K562 (cell line): Measurements from ENCODE around the gene SMAD7. TPM values are rescaled to one million over a fixed set of nuclear protein-coding genes. Genes with fewer than 3 reads are reported as not detected.

Source experiments
- ATAC-seq: fragments of 200-7000 bp; cut with Tn5 transposase; 3 replicates; pipeline ENCODE4 v1.9.1; 2020; ENCODE audit warnings: moderate library complexity
- BruUV-seq: library from RNA; stranded (reverse); fragments of 400-500 nt; replicated peaks from 2 replicates; lab custom pipeline; 2021; lab: Mats Ljungman, UMichigan
- CTCF ChIA-PET: fragments of 300-600 bp; formaldehyde crosslinking; extraction: SDS; loops from one replicate; lab custom pipeline; 2021; ENCODE audit warnings: low intra/inter-chr PET ratio; lab: Yijun Ruan, JAX
- POLR2A ChIA-PET: fragments of 300-600, 350-650 bp; sonication (Branson Sonifier 250); formaldehyde crosslinking; extraction: SDS; loops from one replicate; lab custom pipeline; 2021; ENCODE audit warnings: antibody characterized with exemption, inconsistent platforms; lab: Yijun Ruan, JAX
- DNase-seq, 4 experiments: peaks; one replicate each; pipeline versions ENCODE4 v3.0.0 to v3.0.0-alpha.2; 2011 to 2018; ENCODE audit warnings: low spot score in 3 of 4, mixed read lengths in 3 of 4; ENCODE audit errors: extremely low read depth in 1 of 4
- FAIRE-seq: peaks from 2 replicates; lab custom pipeline; 2011; peaks lifted over from hg19 to GRCh38; lab: Jason Lieb, UNC
- H2AFZ ChIP-seq: 2 replicates; pipeline ENCODE4 v1.6.0; 2011; ENCODE audit warnings: low read depth, low read length, control low read depth, inconsistent platforms
- H3K27ac ChIP-seq: fragments of 200-600 bp; 3 replicates; pipeline ENCODE4 v1.8.0; 2011; ENCODE audit warnings: low read depth, mild to moderate bottlenecking, control low read depth, inconsistent platforms, low read length, moderate library complexity, mixed read lengths; ENCODE audit errors: extremely low read depth
- H3K27me3 ChIP-seq, 2 experiments: fragments of 300-600 bp in 1 of 2; 2 replicates in 1 of 2; 3 replicates in 1 of 2; pipeline versions ENCODE4 v1.6.0 to v1.8.0; 2011; ENCODE audit warnings: inconsistent platforms in 2 of 2, low read length in 2 of 2, mild to moderate bottlenecking in 1 of 2, mixed read lengths in 1 of 2, moderate library complexity in 1 of 2; ENCODE audit not compliant: control insufficient read depth in 2 of 2, insufficient read depth in 2 of 2
- H3K36me3 ChIP-seq: fragments of 300-600 bp; 3 replicates; pipeline ENCODE4 v1.8.0; 2011; ENCODE audit warnings: mild to moderate bottlenecking, low read length, inconsistent platforms; ENCODE audit not compliant: control insufficient read depth, insufficient read depth
- H3K4me1 ChIP-seq, 2 experiments: fragments of 200-600 bp in 1 of 2; replicated peaks in 1 of 2; 2 replicates in 1 of 2; 3 replicates in 1 of 2; pipeline versions ENCODE4 v1.5.1 to v1.8.0; 2011; ENCODE audit warnings: inconsistent platforms in 2 of 2, low read length in 2 of 2, mild to moderate bottlenecking in 1 of 2, mixed read lengths in 1 of 2, moderate library complexity in 1 of 2; ENCODE audit not compliant: control insufficient read depth in 2 of 2, insufficient read depth in 2 of 2
- H3K4me2 ChIP-seq: 2 replicates; pipeline ENCODE4 v1.6.1; 2011; ENCODE audit warnings: low read length, control low read depth, inconsistent platforms, mixed read lengths; ENCODE audit not compliant: insufficient read depth
- H3K4me3 ChIP-seq: fragments of 200-600 bp; sonication (generic), shearing (Covaris generic); 2 replicates; pipeline ENCODE4 v1.5.1; 2016; ENCODE audit warnings: control low read depth, inconsistent platforms
- H3K79me2 ChIP-seq: fragments of 200-600 bp; 3 replicates; pipeline ENCODE4 v1.8.0; 2011; ENCODE audit warnings: low read length, inconsistent platforms; ENCODE audit not compliant: control insufficient read depth, insufficient read depth
- H3K9ac ChIP-seq, 2 experiments: 2 replicates each; pipeline versions ENCODE4 v1.6.0 to v1.6.1; 2011; ENCODE audit warnings: low read depth in 2 of 2, low read length in 2 of 2, control low read depth in 1 of 2, inconsistent platforms in 1 of 2, mild to moderate bottlenecking in 1 of 2, mixed read lengths in 1 of 2; ENCODE audit not compliant: insufficient read depth in 1 of 2
- H3K9me1 ChIP-seq: one replicate; pipeline ENCODE4 v1.6.0; 2011; ENCODE audit warnings: inconsistent platforms, mild to moderate bottlenecking, low read length, moderate library complexity; ENCODE audit not compliant: control insufficient read depth, insufficient read depth
- H3K9me3 ChIP-seq: replicated peaks from 2 replicates; pipeline ENCODE4 v1.5.1; 2011; ENCODE audit warnings: low read depth, low read length, inconsistent platforms; ENCODE audit not compliant: control insufficient read depth, insufficient read depth
- H4K20me1 ChIP-seq: replicated peaks from 2 replicates; pipeline ENCODE4 v1.6.1; 2011; ENCODE audit warnings: low read length, inconsistent platforms, mixed read lengths; ENCODE audit not compliant: control insufficient read depth, insufficient read depth
- CHD1 ChIP-seq: fragments of 200-600 bp; sonication (generic); IDR thresholded peaks from one replicate; pipeline ENCODE4 v1.6.1; 2012; ENCODE audit warnings: mild to moderate bottlenecking, moderate library complexity, low read length, inconsistent platforms
- CHD4 ChIP-seq: fragments of 200-600 bp; sonication (generic); IDR thresholded peaks from 3 replicates; pipeline ENCODE4 v1.6.1; 2012; ENCODE audit warnings: low read depth, mild to moderate bottlenecking, mixed read lengths, low read length, inconsistent platforms; ENCODE audit not compliant: insufficient read depth, insufficient replicate concordance, poor library complexity, severe bottlenecking
- ELF1 ChIP-seq: fragments of 200-800 bp; sonication (Bioruptor generic); IDR thresholded peaks from 2 replicates; pipeline ENCODE4 v1.6.1; 2016; ENCODE audit warnings: missing genetic modification characterization, missing compliant biosample characterization
- NR3C1 ChIP-seq: sonication (generic); formaldehyde crosslinking; IDR thresholded peaks from 2 replicates; pipeline ENCODE4 v1.8.1; 2022; ENCODE audit warnings: missing genetic modification reagents
- ZNF121 ChIP-seq: sonication (generic); formaldehyde crosslinking; conservative IDR thresholded peaks from 2 replicates; pipeline ENCODE4 v1.8.0; 2022; ENCODE audit warnings: missing genetic modification reagents
- ZNF184 ChIP-seq: sonication (generic); formaldehyde crosslinking; IDR thresholded peaks from 2 replicates; pipeline ENCODE4 v1.5.0; 2020; ENCODE audit warnings: missing genetic modification reagents
- WGBS: fragments of 100-300 bp; shearing (Covaris generic); methylation state at CpG from one replicate; pipeline ENCODE4 v1.1.6; 2016; ENCODE audit warnings: low coverage, mixed read lengths; ENCODE audit not compliant: insufficient coverage; ENCODE audit errors: missing lambda C conversion rate; 5-methylcytosine and 5-hydroxymethylcytosine counted together
- in situ Hi-C: fragments of 300-500 bp; cut with MboI; formaldehyde crosslinking; loops from 4 replicates; pipeline ENCODE4 v1.15.0; 2018; ENCODE audit warnings: inconsistent platforms, mixed read lengths
- intact Hi-C: fragments of 100-400 bp; cut with micrococcal nuclease; formaldehyde crosslinking; loops from 2 replicates; pipeline ENCODE4 v1.14.2; 2022
- polyA plus RNA-seq, 8 experiments: library from polyadenylated mRNA; depleted of rRNA in 4 of 8; stranded (reverse) in 5 of 8; unstranded in 3 of 8; fragments of >200 nt; fragmentation: Nextera tagmentation in 2 of 8; fragmentation: Illumina TruSeq in 1 of 8; extraction: Ambion mirVana in 2 of 8; extraction: Trizol in 1 of 8; gene quantifications; 2 replicates each; pipeline versions ENCODE4 v1.2.1 to v1.2.3, GENCODE V29; 2011 to 2014; ENCODE audit warnings: inconsistent platforms in 1 of 8, missing spikeins in 1 of 8
- total RNA-seq, 7 experiments: library from RNA; depleted of rRNA in 6 of 7; stranded (reverse); fragments of >200 nt in 6 of 7; fragmentation: Illumina TruSeq in 2 of 7; extraction: Trizol in 2 of 7; gene quantifications; 2 replicates each; pipeline versions ENCODE4 v1.2.1 to v1.2.3, GENCODE V29; 2011 to 2021; ENCODE audit warnings: low replicate concordance in 1 of 7
- TF ChIP-seq, protein P1 (sequence below): fragments of 450-650 bp; IDR thresholded peaks from 2 replicates; pipeline ENCODE4 v1.6.1; 2016
- TF ChIP-seq, protein P2 (sequence below): fragments of 250-450 bp; sonication (Bioruptor Pico); IDR thresholded peaks from 2 replicates; pipeline ENCODE4 v1.4.0; 2020; ENCODE audit warnings: borderline replicate concordance

SMAD7 gene
- total and polyA plus RNA-seq, 9 of the 15 experiments (the other 6 are each of a cell fraction or from before 2014, with no cell fraction given) = 0.13 to 3.0 (median 1.6) TPM

DNA sequence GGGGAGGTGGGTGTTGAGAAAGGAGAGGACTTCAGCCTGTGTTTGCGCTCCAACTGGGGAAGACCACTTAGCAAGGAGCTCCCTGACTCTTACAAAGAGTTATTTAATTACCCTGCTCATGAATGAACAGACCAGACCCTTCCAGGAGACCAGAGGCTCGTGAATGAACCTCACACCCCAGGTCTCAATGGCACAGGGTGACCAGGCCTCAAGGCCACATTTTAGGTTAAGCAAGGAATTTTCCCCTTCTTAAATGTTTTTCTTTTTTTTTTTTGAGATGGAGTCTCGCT, 25.3 kb downstream of the SMAD7 start:
- BruUV-seq = no TSS peak

More for the DNA sequence above, 25.3 kb downstream of the SMAD7 start:
- Histone ChIP-seq H3K9ac (no peak overlapping the region), H3K4me2 (no peak overlapping the region), H3K9me3 (no peaks in the 10 kb centered on the region), H3K4me3 (no peak overlapping the region), H2AFZ (peak overlapping the region; percentile 91; the same call in 1 of the 2 replicates), H3K9me1 (no peaks in the 10 kb centered on the region), H4K20me1 (no peaks in the 10 kb centered on the region), H3K4me1 (peaks cover 43% of the 10 kb centered on the region in 2 experiments), H3K36me3 (no peaks in the 10 kb centered on the region), H3K79me2 (no peaks in the 10 kb centered on the region; the same call in 2 of the 3 replicates), H3K27me3 (no peaks in the 10 kb centered on the region), H3K27ac (peak overlapping the region; percentile 65; the same call in 1 of the 3 replicates)
- TF ChIP-seq, protein P1, sequence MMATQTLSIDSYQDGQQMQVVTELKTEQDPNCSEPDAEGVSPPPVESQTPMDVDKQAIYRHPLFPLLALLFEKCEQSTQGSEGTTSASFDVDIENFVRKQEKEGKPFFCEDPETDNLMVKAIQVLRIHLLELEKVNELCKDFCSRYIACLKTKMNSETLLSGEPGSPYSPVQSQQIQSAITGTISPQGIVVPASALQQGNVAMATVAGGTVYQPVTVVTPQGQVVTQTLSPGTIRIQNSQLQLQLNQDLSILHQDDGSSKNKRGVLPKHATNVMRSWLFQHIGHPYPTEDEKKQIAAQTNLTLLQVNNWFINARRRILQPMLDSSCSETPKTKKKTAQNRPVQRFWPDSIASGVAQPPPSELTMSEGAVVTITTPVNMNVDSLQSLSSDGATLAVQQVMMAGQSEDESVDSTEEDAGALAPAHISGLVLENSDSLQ = no peak
- TF ChIP-seq NR3C1 (CRISPR knock-in tag) = no peak
- no peak for TF ChIP-seq ZNF184 (CRISPR knock-in tag)
- TF ChIP-seq CHD1 = no peak
- TF ChIP-seq, protein P2, sequence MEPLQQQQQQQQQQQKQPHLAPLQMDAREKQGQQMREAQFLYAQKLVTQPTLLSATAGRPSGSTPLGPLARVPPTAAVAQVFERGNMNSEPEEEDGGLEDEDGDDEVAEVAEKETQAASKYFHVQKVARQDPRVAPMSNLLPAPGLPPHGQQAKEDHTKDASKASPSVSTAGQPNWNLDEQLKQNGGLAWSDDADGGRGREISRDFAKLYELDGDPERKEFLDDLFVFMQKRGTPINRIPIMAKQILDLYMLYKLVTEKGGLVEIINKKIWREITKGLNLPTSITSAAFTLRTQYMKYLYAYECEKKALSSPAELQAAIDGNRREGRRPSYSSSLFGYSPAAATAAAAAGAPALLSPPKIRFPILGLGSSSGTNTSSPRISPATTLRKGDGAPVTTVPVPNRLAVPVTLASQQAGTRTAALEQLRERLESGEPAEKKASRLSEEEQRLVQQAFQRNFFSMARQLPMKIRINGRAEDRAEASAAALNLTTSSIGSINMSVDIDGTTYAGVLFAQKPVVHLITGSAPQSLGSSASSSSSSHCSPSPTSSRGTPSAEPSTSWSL = no peak
- TF ChIP-seq ZNF121 (CRISPR knock-in tag) = no peak
- no peak for TF ChIP-seq ELF1 (tag)
- TF ChIP-seq CHD4 = no peak
- in situ Hi-C loops = no loop called here
- intact Hi-C loops = no loop called here
- DNase-seq (no peak), ATAC-seq (no peak), FAIRE-seq (no peak)
- ChIA-PET POLR2A (interaction anchor here (0.6 to 1.2 kb wide), 3 partner anchors 10 to 456 kb away, joined by 3 to 6 read pairs (median 3); no protein-coding TSS in a partner anchor), CTCF (no interaction called here)
- 73% methylated on average over 2 of the region's 3 CpGs for WGBS
